HCT116 (cell line): ENCODE data around the gene TMEM62. TPM values are rescaled to one million over a fixed set of nuclear protein-coding genes. Genes with fewer than 3 reads are reported as not detected.

Experiments
- ATAC-seq: fragments of 200-7000 bp; cut with Tn5 transposase; 2 replicates; pipeline ENCODE4 v1.9.1; 2020; ENCODE audit warnings: mild to moderate bottlenecking, moderate library complexity
- BruUV-seq: library from RNA; stranded (reverse); fragments of 400-500 nt; replicated peaks from 2 replicates; lab custom pipeline; 2021; lab: Mats Ljungman, UMichigan
- CTCF ChIA-PET: fragments of 300-600 bp; sonication (Branson Sonifier 250); formaldehyde crosslinking; loops from one replicate; lab custom pipeline; 2021; ENCODE audit warnings: antibody characterized with exemption; lab: Charles Lee
- POLR2A ChIA-PET: fragments of 300-600, 350-600 bp; sonication (Branson Sonifier 250); formaldehyde crosslinking; loops from one replicate; lab custom pipeline; 2021; ENCODE audit warnings: antibody characterized with exemption; lab: Charles Lee
- RAD21 ChIA-PET, 2 experiments: fragments of 300-600 bp; sonication (Branson Sonifier 250); formaldehyde crosslinking; loops; one replicate each; lab custom pipeline; 2023; ENCODE audit warnings: low total read pairs in 2 of 2; ENCODE audit not compliant: uncharacterized antibody in 2 of 2, unreplicated experiment in 2 of 2, low non-redundant PET in 1 of 2; lab: Charles Lee
- DNase-seq: peaks from one replicate; pipeline ENCODE4 v3.0.0-alpha.2; 2010; ENCODE audit warnings: low read depth, low spot score
- H2AFZ ChIP-seq: fragments of 200-600 bp; shearing (Covaris generic), sonication (generic); 2 replicates; pipeline ENCODE4 v1.6.1; 2017; ENCODE audit warnings: low read depth, mixed run types, mixed read lengths, antibody characterized with exemption, low read length; ENCODE audit not compliant: poor library complexity, severe bottlenecking
- H3K27ac ChIP-seq: 2 replicates; pipeline ENCODE4 v1.5.1; 2012; ENCODE audit warnings: low read depth, low read length
- H3K27me3 ChIP-seq: fragments of 200-600 bp; sonication (generic); 2 replicates; pipeline ENCODE4 v1.6.1; 2016; ENCODE audit warnings: mixed run types, low read length, mixed read lengths; ENCODE audit not compliant: insufficient read depth
- H3K36me3 ChIP-seq, 2 experiments: fragments of 200-500 bp in 1 of 2; fragments of 200-600 bp in 1 of 2; sonication (Bioruptor generic) in 1 of 2; sonication (generic) in 1 of 2; 2 replicates each; pipeline versions ENCODE4 v1.5.1 to v1.6.1; 2014 to 2016; ENCODE audit warnings: low read length in 2 of 2, inconsistent platforms in 1 of 2, mixed read lengths in 1 of 2, mixed run types in 1 of 2; ENCODE audit not compliant: insufficient read depth in 2 of 2, control insufficient read depth in 1 of 2
- H3K4me1 ChIP-seq, 2 experiments: fragments of 200-600 bp in 1 of 2; sonication (generic) in 1 of 2; 2 replicates each; pipeline versions ENCODE4 v1.5.1 to v1.6.1; 2012 to 2017; ENCODE audit warnings: low read length in 2 of 2, inconsistent platforms in 1 of 2, mild to moderate bottlenecking in 1 of 2, mixed read lengths in 1 of 2, mixed run types in 1 of 2, moderate library complexity in 1 of 2; ENCODE audit not compliant: insufficient read depth in 2 of 2, control insufficient read depth in 1 of 2
- H3K4me2 ChIP-seq: fragments of 200-600 bp; sonication (generic); 2 replicates; pipeline ENCODE4 v1.6.1; 2017; ENCODE audit warnings: mixed run types, low read length, mixed read lengths
- H3K4me3 ChIP-seq, 2 experiments: fragments of 200-600 bp in 1 of 2; sonication (generic) in 1 of 2; replicated peaks in 1 of 2; 2 replicates each; pipeline ENCODE4 v1.5.1; 2011 to 2016; ENCODE audit warnings: low read length in 2 of 2, control low read depth in 1 of 2, low read depth in 1 of 2, mild to moderate bottlenecking in 1 of 2, mixed read lengths in 1 of 2, mixed run types in 1 of 2
- H3K79me2 ChIP-seq: fragments of 200-600 bp; sonication (generic); 2 replicates; pipeline ENCODE4 v1.6.1; 2017; ENCODE audit warnings: mild to moderate bottlenecking, mixed run types, low read length, moderate library complexity, mixed read lengths; ENCODE audit not compliant: insufficient read depth
- H3K9ac ChIP-seq: fragments of 200-600 bp; sonication (generic); 2 replicates; pipeline ENCODE4 v1.6.1; 2016; ENCODE audit warnings: low read length, mixed read lengths
- H3K9me2 ChIP-seq: fragments of 200-600 bp; sonication (generic), shearing (Covaris generic); 2 replicates; pipeline ENCODE4 v1.6.1; 2017; ENCODE audit warnings: mixed run types, mild to moderate bottlenecking, moderate library complexity; ENCODE audit not compliant: insufficient read depth
- H3K9me3 ChIP-seq, 2 experiments: fragments of 200-500 bp in 1 of 2; fragments of 200-600 bp in 1 of 2; sonication (Bioruptor generic) in 1 of 2; sonication (generic) in 1 of 2; 2 replicates each; pipeline ENCODE4 v1.6.1; 2014 to 2017; ENCODE audit warnings: low read length in 2 of 2, mixed read lengths in 2 of 2, inconsistent platforms in 1 of 2, low read depth in 1 of 2, mild to moderate bottlenecking in 1 of 2, mixed run types in 1 of 2, moderate library complexity in 1 of 2; ENCODE audit not compliant: control insufficient read depth in 1 of 2, insufficient read depth in 1 of 2
- H4K20me1 ChIP-seq: fragments of 200-600 bp; sonication (generic), shearing (Covaris generic); 2 replicates; pipeline ENCODE4 v1.6.1; 2017; ENCODE audit warnings: mixed run types, mild to moderate bottlenecking, moderate library complexity; ENCODE audit not compliant: insufficient read depth
- CEBPB ChIP-seq: IDR thresholded peaks from 2 replicates; pipeline ENCODE4 v1.6.1; 2012; ENCODE audit warnings: low read depth
- CTCF ChIP-seq, 3 experiments: fragments of 200-600 bp in 1 of 3; sonication (generic) in 1 of 3; IDR thresholded peaks in 2 of 3; conservative IDR thresholded peaks in 1 of 3; 2 replicates each; pipeline ENCODE4 v1.5.1; 2012 to 2017; ENCODE audit warnings: low read depth in 2 of 3, low read length in 2 of 3, antibody characterized with exemption in 1 of 3, borderline replicate concordance in 1 of 3, control low read depth in 1 of 3, mild to moderate bottlenecking in 1 of 3, mixed read lengths in 1 of 3, mixed run types in 1 of 3, moderate library complexity in 1 of 3; ENCODE audit not compliant: insufficient read depth in 1 of 3
- ELF1 ChIP-seq: IDR thresholded peaks from 2 replicates; pipeline ENCODE4 v1.6.1; 2012; ENCODE audit warnings: low read depth, borderline replicate concordance
- EZH2 ChIP-seq: fragments of 200-600 bp; sonication (generic); IDR thresholded peaks from 2 replicates; pipeline ENCODE4 v1.6.1; 2017; ENCODE audit warnings: antibody characterized with exemption, mixed run types
- EZH2phosphoT487 ChIP-seq: fragments of 200-600 bp; IDR thresholded peaks from 2 replicates; pipeline ENCODE4 v1.6.1; 2018; ENCODE audit warnings: antibody characterized with exemption, borderline replicate concordance
- JUND ChIP-seq: IDR thresholded peaks from 2 replicates; pipeline ENCODE4 v1.6.1; 2012
- MAX ChIP-seq: IDR thresholded peaks from 2 replicates; pipeline ENCODE4 v1.6.1; 2012
- RAD21 ChIP-seq: IDR thresholded peaks from 2 replicates; pipeline ENCODE4 v1.6.1; 2012; ENCODE audit warnings: low read depth, mild to moderate bottlenecking
- SIN3A ChIP-seq: IDR thresholded peaks from 2 replicates; pipeline ENCODE4 v1.6.1; 2012; ENCODE audit warnings: low read depth
- SP1 ChIP-seq: IDR thresholded peaks from 2 replicates; pipeline ENCODE4 v1.6.1; 2012; ENCODE audit warnings: low read depth
- TCF7L2 ChIP-seq: IDR thresholded peaks from 2 replicates; pipeline ENCODE4 v1.7.0; 2011; ENCODE audit warnings: borderline replicate concordance, inconsistent platforms; ENCODE audit not compliant: insufficient read depth, insufficient read length; ENCODE audit errors: extremely low read depth
- ZBTB33 ChIP-seq: IDR thresholded peaks from 2 replicates; pipeline ENCODE4 v1.6.1; 2011; ENCODE audit warnings: mild to moderate bottlenecking, low read length, moderate library complexity; ENCODE audit not compliant: insufficient replicate concordance; ENCODE audit errors: extremely low read depth
- ZNF274 ChIP-seq: fragments of 200-500 bp; sonication (Bioruptor generic); IDR thresholded peaks from 2 replicates; pipeline ENCODE4 v1.6.1; 2014; ENCODE audit warnings: mild to moderate bottlenecking, low read depth, low read length, inconsistent platforms
- intact Hi-C: fragments of 100-400 bp; cut with micrococcal nuclease; formaldehyde crosslinking; loops from 2 replicates; pipeline ENCODE4 v1.10.0; 2022
- total RNA-seq: library from RNA; stranded (reverse); gene quantifications from one replicate; pipeline ENCODE4 v1.2.1, GENCODE V29; 2021; ENCODE audit not compliant: unreplicated experiment

TMEM62 gene
- total RNA-seq, 1 experiment from 2014 or later, result 8.8 TPM

GRCh38 chr15:43206054-43206453, 72.7 kb downstream of the TMEM62 start:
- Histone ChIP-seq H3K79me2 (no peaks in the 10 kb centered on the region), H3K9me3 (no peaks in the 10 kb centered on the region), H3K4me1 (peaks cover 0 to 4% of the 10 kb centered on the region in 2 experiments; a peak in 1 of 4 replicates), H3K27me3 (no peaks in the 10 kb centered on the region), H3K4me2 (no peak overlapping the region), H3K27ac (no peak overlapping the region), H4K20me1 (no peaks in the 10 kb centered on the region), H3K4me3 (no peak overlapping the region), H3K9ac (no peak overlapping the region), H3K36me3 (no peaks in the 10 kb centered on the region), H2AFZ (no peak overlapping the region), H3K9me2 (no peaks in the 10 kb centered on the region)
- ChIA-PET RAD21 (interaction anchor here in 1 of 2 experiments (1.0 kb wide), 1 partner anchor 80 kb away, joined by 3 read pairs; no protein-coding TSS in a partner anchor), CTCF (interaction anchor here (1.6 kb wide), 1 partner anchor 19 kb away, joined by 6 read pairs; no protein-coding TSS in a partner anchor), POLR2A (no interaction called here)
- ATAC-seq (no peak), DNase-seq (no peak)
- TF ChIP-seq SIN3A (no peak), MAX (no peak), SP1 (no peak), EZH2phosphoT487 (no peak), EZH2 (no peak), RAD21 (no peak), TCF7L2 (no peak), ZBTB33 (no peak), CTCF (IDR thresholded peaks at IDR 0.05 in 2 of 3, conservative IDR thresholded peaks at IDR 0.05 in 1 of 3; ENCODE audit: borderline replicate concordance in 1 of 3, insufficient read depth in 1 of 3, low read depth in 2 of 3, low read length in 2 of 3) (no peak), ELF1 (no peak), CEBPB (no peak), JUND (no peak), ZNF274 (no peak)
- intact Hi-C loops, result no loop called here
- no TSS peak for BruUV-seq
